ENCODE measurements around the gene CYP27C1.
"Not testable (repeated sequence)": the region's sequence is repeated elsewhere in the genome, so short reads cannot be mapped to it uniquely, and the experiment has no call there.

CYP27C1 gene

GRCh38 chr2:127255146-127255545 is 35.0 kb upstream of the CYP27C1 start:
- no peak overlapping the region for H3K4me3 ChIP-seq (ENCODE audit: low read length)
- no peak for DNase-seq (ENCODE audit: low read depth)
- no peak for TF ChIP-seq CTCF (conservative IDR thresholded peaks at IDR 0.05; ENCODE audit: low read length)

GRCh38 chr2:127254386-127254981 is 34.4 kb upstream of the CYP27C1 start:
- DNase-seq (ENCODE audit: low read depth) = peak; percentile 61
- no peak for TF ChIP-seq CTCF (conservative IDR thresholded peaks at IDR 0.05; ENCODE audit: low read length)
- no peak overlapping the region for H3K4me3 ChIP-seq (ENCODE audit: low read length)

GRCh38 chr2:127241184-127241583 is 21.1 kb upstream of the CYP27C1 start:
- DNase-seq (ENCODE audit: low read depth) = not testable (repeated sequence)

GRCh38 chr2:127239395-127239794 is 19.3 kb upstream of the CYP27C1 start:
- DNase-seq (ENCODE audit: low read depth) = no peak
- TF ChIP-seq CTCF (conservative IDR thresholded peaks at IDR 0.05; ENCODE audit: low read length) = no peak
- no peak overlapping the region for H3K4me3 ChIP-seq (ENCODE audit: low read length)

More at GRCh38 chr2:127241184-127241583, 21.1 kb upstream of the CYP27C1 start:
- H3K4me3 ChIP-seq (ENCODE audit: low read length) = not testable (repeated sequence)

- not testable (repeated sequence) for DNase-seq (ENCODE audit: low read depth)
Measured at GRCh38 chr2:127237768-127238167, 17.7 kb upstream of the CYP27C1 start.

GRCh38 chr2:127235082-127235702 is 15.1 kb upstream of the CYP27C1 start:
- DNase-seq (ENCODE audit: low read depth) = no peak
- no peak overlapping the region for H3K4me3 ChIP-seq (ENCODE audit: low read length)
- TF ChIP-seq CTCF (conservative IDR thresholded peaks at IDR 0.05; ENCODE audit: low read length) = no peak

More at GRCh38 chr2:127237768-127238167, 17.7 kb upstream of the CYP27C1 start:
- H3K4me3 ChIP-seq (ENCODE audit: low read length) = not testable (repeated sequence)

- no peak for DNase-seq (ENCODE audit: low read depth)
- H3K4me3 ChIP-seq (ENCODE audit: low read length) = no peak overlapping the region
- TF ChIP-seq CTCF (conservative IDR thresholded peaks at IDR 0.05; ENCODE audit: low read length) = no peak
Measured at GRCh38 chr2:127233710-127234109, 13.6 kb upstream of the CYP27C1 start.

GRCh38 chr2:127231130-127231865 is 11.2 kb upstream of the CYP27C1 start:
- no peak for TF ChIP-seq CTCF (conservative IDR thresholded peaks at IDR 0.05; ENCODE audit: low read length)
- no peak for DNase-seq (ENCODE audit: low read depth)
- no peak overlapping the region for H3K4me3 ChIP-seq (ENCODE audit: low read length)
